SK-N-SH (cell line): Measurements from ENCODE around the gene ATP8B3. TPM values are rescaled to one million over a fixed set of nuclear protein-coding genes. Genes with fewer than 3 reads are reported as not detected.

Experiments
- CTCF ChIA-PET: fragments of 300-600, 350-600 bp; formaldehyde crosslinking; extraction: SDS; loops from one replicate; lab custom pipeline; 2021; lab: Yijun Ruan, JAX
- POLR2A ChIA-PET: fragments of 350-600 bp; sonication (Branson Sonifier 250); formaldehyde crosslinking; extraction: SDS; loops from one replicate; lab custom pipeline; 2020; ENCODE audit warnings: antibody characterized with exemption, inconsistent platforms; lab: Yijun Ruan, JAX
- DNase-seq: peaks from one replicate; pipeline ENCODE4 v3.0.0; 2012
- H2AFZ ChIP-seq: fragments of 200-600 bp; sonication (generic); 2 replicates; pipeline ENCODE4 v1.8.1; 2016; ENCODE audit warnings: antibody characterized with exemption, mild to moderate bottlenecking, low read depth
- H3F3A ChIP-seq: fragments of 200-600 bp; sonication (generic); replicated peaks from 2 replicates; pipeline ENCODE3; 2016; ENCODE audit warnings: antibody characterized with exemption, mild to moderate bottlenecking; ENCODE audit not compliant: insufficient read depth
- H3K27ac ChIP-seq, 2 experiments: fragments of 200-500 bp in 1 of 2; fragments of 200-600 bp in 1 of 2; sonication (Bioruptor generic) in 1 of 2; sonication (generic), shearing (Covaris generic) in 1 of 2; 2 replicates each; pipeline versions ENCODE4 v1.5.1 to v1.6.1; 2014 to 2016; ENCODE audit warnings: low read depth in 2 of 2, inconsistent platforms in 1 of 2, low read length in 1 of 2, mild to moderate bottlenecking in 1 of 2, mixed read lengths in 1 of 2
- H3K27me3 ChIP-seq: fragments of 200-600 bp; sonication (generic), shearing (Covaris generic); 2 replicates; pipeline ENCODE4 v1.6.1; 2016; ENCODE audit warnings: mixed run types; ENCODE audit not compliant: insufficient read depth
- H3K36me3 ChIP-seq, 2 experiments: fragments of 200-500 bp in 1 of 2; fragments of 200-600 bp in 1 of 2; sonication (Bioruptor generic) in 1 of 2; sonication (generic) in 1 of 2; replicated peaks in 1 of 2; 2 replicates each; pipeline versions ENCODE3 to v1.5.1; 2014 to 2016; ENCODE audit warnings: low read length in 1 of 2, mild to moderate bottlenecking in 1 of 2; ENCODE audit not compliant: insufficient read depth in 2 of 2, control insufficient read depth in 1 of 2
- H3K4me1 ChIP-seq, 2 experiments: fragments of 200-500 bp in 1 of 2; fragments of 200-600 bp in 1 of 2; sonication (Bioruptor generic) in 1 of 2; sonication (generic), shearing (Covaris generic) in 1 of 2; 2 replicates each; pipeline versions ENCODE4 v1.5.1 to v1.6.1; 2014 to 2016; ENCODE audit warnings: low read depth in 1 of 2, low read length in 1 of 2, mixed run types in 1 of 2; ENCODE audit not compliant: insufficient read depth in 2 of 2, control insufficient read depth in 1 of 2
- H3K4me2 ChIP-seq: fragments of 200-600 bp; sonication (generic), shearing (Covaris generic); 2 replicates; pipeline ENCODE4 v1.6.1; 2017; ENCODE audit warnings: mixed run types
- H3K4me3 ChIP-seq, 2 experiments: fragments of 200-500 bp in 1 of 2; fragments of 200-600 bp in 1 of 2; sonication (Bioruptor generic) in 1 of 2; sonication (generic), shearing (Covaris generic) in 1 of 2; 2 replicates each; pipeline versions ENCODE4 v1.5.1 to v1.8.1; 2014 to 2016; ENCODE audit warnings: low read depth in 2 of 2, inconsistent platforms in 1 of 2, low read length in 1 of 2, mild to moderate bottlenecking in 1 of 2, mixed read lengths in 1 of 2, moderate library complexity in 1 of 2
- H3K79me2 ChIP-seq: fragments of 200-600 bp; sonication (generic); 2 replicates; pipeline ENCODE4 v1.8.1; 2017; ENCODE audit warnings: mild to moderate bottlenecking; ENCODE audit not compliant: insufficient read depth
- H3K9ac ChIP-seq: fragments of 200-600 bp; sonication (generic); 2 replicates; pipeline ENCODE4 v1.6.1; 2017; ENCODE audit warnings: mixed run types
- H3K9me2 ChIP-seq: fragments of 200-600 bp; sonication (generic); 2 replicates; pipeline ENCODE4 v1.6.1; 2017; ENCODE audit warnings: mixed run types
- H3K9me3 ChIP-seq: fragments of 200-600 bp; sonication (generic); 2 replicates; pipeline ENCODE4 v1.6.1; 2017; ENCODE audit warnings: mixed run types, mild to moderate bottlenecking, moderate library complexity
- H4K20me1 ChIP-seq: fragments of 200-600 bp; sonication (generic); 2 replicates; pipeline ENCODE4 v1.6.1; 2017; ENCODE audit warnings: mild to moderate bottlenecking, mixed run types; ENCODE audit not compliant: insufficient read depth
- CHD2 ChIP-seq: fragments of 150-350 bp; IDR thresholded peaks from 2 replicates; pipeline ENCODE4 v1.6.1; 2018; ENCODE audit warnings: low read length; ENCODE audit not compliant: partially characterized antibody
- FOSL2 ChIP-seq: IDR thresholded peaks from 2 replicates; pipeline ENCODE4 v1.4.0; 2012; ENCODE audit warnings: low read depth, mild to moderate bottlenecking, moderate library complexity, borderline replicate concordance
- FOXJ3 ChIP-seq: sonication (generic); formaldehyde crosslinking; IDR thresholded peaks from 2 replicates; pipeline ENCODE4 v1.5.1; 2020; ENCODE audit warnings: mild to moderate bottlenecking, missing genetic modification reagents
- JUND ChIP-seq: IDR thresholded peaks from 2 replicates; pipeline ENCODE4 v1.4.0; 2012
- MEF2A ChIP-seq: IDR thresholded peaks from 2 replicates; pipeline ENCODE4 v1.4.0; 2012; ENCODE audit warnings: low read depth, borderline replicate concordance
- NRF1 ChIP-seq: IDR thresholded peaks from 2 replicates; pipeline ENCODE4 v1.6.1; 2012; ENCODE audit warnings: low read depth, mild to moderate bottlenecking, low read length
- PBX3 ChIP-seq: IDR thresholded peaks from 2 replicates; pipeline ENCODE4; 2012
- POLR2AphosphoS5 ChIP-seq: IDR thresholded peaks from 2 replicates; pipeline ENCODE4 v1.6.1; 2012; ENCODE audit warnings: low read depth, low read length
- REST ChIP-seq: IDR thresholded peaks from 2 replicates; pipeline ENCODE4 v1.6.1; 2012; ENCODE audit warnings: mild to moderate bottlenecking, low read depth, low read length, moderate library complexity
- RXRA ChIP-seq: IDR thresholded peaks from 2 replicates; pipeline ENCODE4 v1.4.0; 2012; ENCODE audit warnings: low read depth, mild to moderate bottlenecking, borderline replicate concordance
- ZBTB33 ChIP-seq: IDR thresholded peaks from 2 replicates; pipeline ENCODE4 v1.4.0; 2012; ENCODE audit warnings: low read depth, borderline replicate concordance
- WGBS: methylation state at CpG from one replicate; pipeline ENCODE4 v1.1.6; 2017; ENCODE audit warnings: low lambda C conversion rate; 5-methylcytosine and 5-hydroxymethylcytosine counted together
- polyA plus RNA-seq, 3 experiments: library from polyadenylated mRNA; depleted of rRNA; stranded (reverse); fragments of >200 nt; gene quantifications; 2 replicates each; pipeline ENCODE4 v1.2.3, GENCODE V29; 2012

The ATP8B3 gene
- polyA plus RNA-seq, 1 of the 3 experiments (the other 2 are of a cell fraction), result 8.0 TPM

GRCh38 chr19:1794424-1795172, 17.5 kb downstream of the ATP8B3 start:
- no peak overlapping the region for H2AFZ ChIP-seq
- H3K27me3 ChIP-seq, result no peaks in the 10 kb centered on the region
- no peak overlapping the region for H3K9ac ChIP-seq
- H3F3A ChIP-seq, result no peaks in the 10 kb centered on the region
- ChIA-PET CTCF (interaction anchor here (0.7 to 12.6 kb wide), 15 partner anchors 13 to 1290 kb away, joined by 3 to 143 read pairs (median 6); partner anchors contain the start of gene ATP8B3), POLR2A (no interaction called here)
- H3K79me2 ChIP-seq, result no peaks in the 10 kb centered on the region
- H4K20me1 ChIP-seq, result no peaks in the 10 kb centered on the region
- no peak overlapping the region for H3K4me3 ChIP-seq
- no peaks in the 10 kb centered on the region for H3K36me3 ChIP-seq
- TF ChIP-seq JUND (no peak), CHD2 (no peak), FOSL2 (no peak), NRF1 (no peak), RXRA (no peak), POLR2AphosphoS5 (no peak), REST (no peak), FOXJ3 (CRISPR knock-in tag) (no peak), PBX3 (no peak), ZBTB33 (no peak), MEF2A (no peak)
- H3K4me2 ChIP-seq, result no peak overlapping the region
- no peaks in the 10 kb centered on the region for H3K9me2 ChIP-seq
- peaks cover 0 to 8% of the 10 kb centered on the region in 2 experiments; a peak in 1 of 4 replicates for H3K4me1 ChIP-seq
- no peaks in the 10 kb centered on the region for H3K9me3 ChIP-seq
- WGBS, result 81% methylated on average over 18 of the region's 20 CpGs
- no peak for DNase-seq
- H3K27ac ChIP-seq, result no peak overlapping the region
